Measurements from ENCODE around the gene ACAP1. TPM values are rescaled to one million over a fixed set of nuclear protein-coding genes. Genes with fewer than 3 reads are reported as not detected.
"Not testable (repeated sequence)": the region's sequence is repeated elsewhere in the genome, so short reads cannot be mapped to it uniquely, and the experiment has no call there.

The ACAP1 gene
- total RNA-seq, 1 experiment from 2014 or later = 58.6 TPM

GRCh38 chr17:7361906-7362305 is 25.6 kb downstream of the ACAP1 start:
- H3K36me3 Mint-ChIP-seq = no peaks in the 10 kb centered on the region
- no peaks in the 10 kb centered on the region for H3K9me3 Mint-ChIP-seq
- H3K27ac Mint-ChIP-seq = no peak overlapping the region
- DNase-seq (ENCODE audit: low spot score) = no peak
- no peak for ATAC-seq
- no peak for TF ChIP-seq ELF4 (CRISPR knock-in tag; IDR thresholded peaks at IDR 0.05; ENCODE audit: low read depth)
- TF ChIP-seq E2F1 (CRISPR knock-in tag; IDR thresholded peaks at IDR 0.05) = no peak
- TF ChIP-seq OVOL2 (CRISPR knock-in tag; IDR thresholded peaks at IDR 0.05; ENCODE audit: borderline replicate concordance) = no peak
- TF ChIP-seq ZNF219 (CRISPR knock-in tag; IDR thresholded peaks at IDR 0.05; ENCODE audit: borderline replicate concordance) = no peak
- TF ChIP-seq ATF6 (CRISPR knock-in tag; IDR thresholded peaks at IDR 0.05) = no peak
- no peak for TF ChIP-seq PRRX2 (CRISPR knock-in tag; IDR thresholded peaks at IDR 0.05)
- no peak for TF ChIP-seq GABPB1 (CRISPR knock-in tag; IDR thresholded peaks at IDR 0.05)
- no peak for TF ChIP-seq CBFB (CRISPR knock-in tag; IDR thresholded peaks at IDR 0.05; ENCODE audit: low read depth)
- TF ChIP-seq NR1H2 (CRISPR knock-in tag; IDR thresholded peaks at IDR 0.05) = no peak
- TF ChIP-seq ZNF532 (CRISPR knock-in tag; IDR thresholded peaks at IDR 0.05; ENCODE audit: borderline replicate concordance) = no peak
- TF ChIP-seq NR3C1 (CRISPR knock-in tag; conservative IDR thresholded peaks at IDR 0.05; ENCODE audit: low read depth) = no peak
- no peak for TF ChIP-seq NFATC4 (CRISPR knock-in tag; IDR thresholded peaks at IDR 0.05)
- TF ChIP-seq TP53 (CRISPR knock-in tag; IDR thresholded peaks at IDR 0.05) = no peak
- CTCF ChIA-PET = interaction anchor here (1.1 to 1.5 kb wide), 3 partner anchors 32 to 198 kb away, joined by 3 to 5 read pairs (median 4); partner anchors contain the start of gene PLSCR3
- no peak overlapping the region for H3K4me3 Mint-ChIP-seq
- H3K27me3 Mint-ChIP-seq (ENCODE audit: low read depth) = peaks cover 7% of the 10 kb centered on the region; the same call in 1 of the 2 replicates
- peaks cover 3% of the 10 kb centered on the region; the same call in 1 of the 2 replicates for H3K4me1 Mint-ChIP-seq
- POLR2A ChIA-PET = interaction anchor here (0.5 to 0.6 kb wide), 2 partner anchors 14 to 129 kb away, joined by 3 to 4 read pairs; no protein-coding TSS in a partner anchor

GRCh38 chr17:7363311-7363710 is 27.0 kb downstream of the ACAP1 start:
- no peaks in the 10 kb centered on the region for H3K9me3 Mint-ChIP-seq
- TF ChIP-seq ZSCAN18 (CRISPR knock-in tag; IDR thresholded peaks at IDR 0.05) = no peak
- CTCF ChIA-PET = interaction anchor here (0.6 to 1.2 kb wide), 3 partner anchors 13 to 197 kb away, joined by 3 to 4 read pairs (median 4); no protein-coding TSS in a partner anchor
- H3K4me3 Mint-ChIP-seq = no peak overlapping the region
- H3K27me3 Mint-ChIP-seq (ENCODE audit: low read depth) = peaks cover 2% of the 10 kb centered on the region; the same call in 1 of the 2 replicates
- ATAC-seq (no peak), DNase-seq (ENCODE audit: low spot score) (no peak)
- no peak overlapping the region for H3K27ac Mint-ChIP-seq
- POLR2A ChIA-PET = no interaction called here
- peaks cover 14% of the 10 kb centered on the region for H3K4me1 Mint-ChIP-seq
- no peaks in the 10 kb centered on the region for H3K36me3 Mint-ChIP-seq

GRCh38 chr17:7365963-7366362 is 29.6 kb downstream of the ACAP1 start:
- H3K4me3 Mint-ChIP-seq; H3K27ac Mint-ChIP-seq; H3K27me3 Mint-ChIP-seq (ENCODE audit: low read depth); H3K36me3 Mint-ChIP-seq; H3K9me3 Mint-ChIP-seq; ATAC-seq; DNase-seq (ENCODE audit: low spot score): not testable (repeated sequence)
- ChIA-PET POLR2A (interaction anchor here (0.5 kb wide), 1 partner anchor 167 kb away, joined by 5 read pairs; no protein-coding TSS in a partner anchor), CTCF (interaction anchor here (0.8 to 1.6 kb wide), 2 partner anchors 10 to 194 kb away, joined by 3 to 4 read pairs; no protein-coding TSS in a partner anchor)
- H3K4me1 Mint-ChIP-seq = peaks cover 29% of the 10 kb centered on the region
